GM23338 (cell line): Measurements from ENCODE around the gene ICAM1. TPM values are rescaled to one million over a fixed set of nuclear protein-coding genes. Genes with fewer than 3 reads are reported as not detected.
A peak's percentile ranks its signal among the peaks of the same experiment; 100 is the strongest.

Experiments used
- ATAC-seq: fragments of 200-7000 bp; cut with Tn5 transposase; 3 replicates; pipeline ENCODE4 v1.9.1; 2020
- DNase-seq: peaks from one replicate; pipeline ENCODE4 v3.0.0-alpha.2; 2015; ENCODE audit warnings: low spot score
- H2AFZ ChIP-seq: fragments of 200-600 bp; sonication (generic); 2 replicates; pipeline ENCODE4 v1.8.0; 2016; ENCODE audit warnings: antibody characterized with exemption, mild to moderate bottlenecking, moderate library complexity
- H3F3A ChIP-seq: fragments of 200-600 bp; sonication (generic); replicated peaks from 2 replicates; pipeline ENCODE4 v1.8.0; 2017; ENCODE audit warnings: antibody characterized with exemption, mixed run types, low read depth
- H3K27ac ChIP-seq: fragments of 200-600 bp; sonication (generic); 2 replicates; pipeline ENCODE4 v1.6.1; 2016; ENCODE audit warnings: low read depth
- H3K27me3 ChIP-seq: fragments of 200-600 bp; sonication (generic); 2 replicates; pipeline ENCODE4 v1.8.0; 2016; ENCODE audit warnings: mild to moderate bottlenecking, mixed run types, moderate library complexity; ENCODE audit not compliant: insufficient read depth
- H3K36me3 ChIP-seq: fragments of 200-600 bp; sonication (generic); 2 replicates; pipeline ENCODE4 v1.8.0; 2016; ENCODE audit warnings: mild to moderate bottlenecking; ENCODE audit not compliant: insufficient read depth
- H3K4me1 ChIP-seq: fragments of 200-600 bp; sonication (generic); 2 replicates; pipeline ENCODE4 v1.8.0; 2016; ENCODE audit warnings: mild to moderate bottlenecking, moderate library complexity; ENCODE audit not compliant: insufficient read depth
- H3K4me2 ChIP-seq: fragments of 200-600 bp; sonication (generic); 2 replicates; pipeline ENCODE4 v1.7.1; 2017; ENCODE audit warnings: mixed run types
- H3K4me3 ChIP-seq: fragments of 200-600 bp; sonication (generic); 2 replicates; pipeline ENCODE4 v1.6.1; 2016; ENCODE audit warnings: mixed run types
- H3K79me2 ChIP-seq: fragments of 200-600 bp; sonication (generic); replicated peaks from 2 replicates; pipeline ENCODE4 v1.8.0; 2017; ENCODE audit warnings: mild to moderate bottlenecking; ENCODE audit not compliant: insufficient read depth
- H3K9me2 ChIP-seq: fragments of 200-600 bp; sonication (generic); 2 replicates; pipeline ENCODE4 v1.8.0; 2017; ENCODE audit not compliant: insufficient read depth
- H4K20me1 ChIP-seq: fragments of 200-600 bp; sonication (generic); replicated peaks from 2 replicates; pipeline ENCODE4 v1.8.0; 2017; ENCODE audit warnings: mild to moderate bottlenecking; ENCODE audit not compliant: insufficient read depth
- H3K27ac Mint-ChIP-seq: 2 replicates; pipeline ENCODE4 v1.8.0; 2020; ENCODE audit warnings: inconsistent platforms, mild to moderate bottlenecking, moderate library complexity, mixed read lengths
- H3K27me3 Mint-ChIP-seq: 3 replicates; pipeline ENCODE4 v1.8.0; 2022; ENCODE audit warnings: low read depth, mild to moderate bottlenecking, moderate library complexity, mixed read lengths, inconsistent platforms; ENCODE audit not compliant: insufficient read depth, poor library complexity
- H3K36me3 Mint-ChIP-seq: 3 replicates; pipeline ENCODE4 v1.8.0; 2021; ENCODE audit warnings: low read depth, mild to moderate bottlenecking, inconsistent platforms, moderate library complexity, mixed read lengths
- H3K4me1 Mint-ChIP-seq: 3 replicates; pipeline ENCODE4 v1.8.0; 2020; ENCODE audit warnings: mild to moderate bottlenecking, inconsistent platforms, mixed read lengths
- H3K4me3 Mint-ChIP-seq: 3 replicates; pipeline ENCODE4 v1.8.0; 2021; ENCODE audit warnings: moderate library complexity, mild to moderate bottlenecking, inconsistent platforms, mixed read lengths
- H3K9me3 Mint-ChIP-seq: 3 replicates; pipeline ENCODE4 v1.8.0; 2020; ENCODE audit warnings: moderate library complexity, mild to moderate bottlenecking, inconsistent platforms, mixed read lengths
- JUNB ChIP-seq: IDR thresholded peaks from one replicate; pipeline ENCODE4 v1.6.1; 2016; ENCODE audit warnings: antibody characterized with exemption; ENCODE audit not compliant: unreplicated experiment
- microRNA-seq: library from miRNA; unstranded; fragments of <30 nt; microRNA quantifications from one replicate; pipeline ENCODE4, GENCODE V29; 2017
- polyA plus RNA-seq: library from polyadenylated mRNA; unstranded; fragments of >200 nt; fragmentation: Nextera tagmentation; extraction: Ambion mirVana; gene quantifications from 2 replicates; pipeline ENCODE4 v1.2.1, GENCODE V29; 2016
- small RNA-seq: library from RNA; depleted of rRNA; stranded (forward); fragments of <200 nt; gene quantifications from one replicate; pipeline ENCODE3, GENCODE V24; 2014; ENCODE audit warnings: low replicate concordance
- total RNA-seq: library from RNA; depleted of rRNA; stranded (reverse); fragments of >200 nt; shearing (Covaris generic); gene quantifications from 2 replicates; pipeline ENCODE4 v1.2.3, GENCODE V29; 2014; rRNA removed
- TF ChIP-seq, protein P1 (sequence below): IDR thresholded peaks from 2 replicates; pipeline ENCODE4 v1.6.1; 2016; ENCODE audit warnings: antibody characterized with exemption
- TF ChIP-seq, protein P2 (sequence below), 2 experiments: fragments of 200-600 bp in 1 of 2; sonication (generic) in 1 of 2; conservative IDR thresholded peaks; 2 replicates each; pipeline versions ENCODE4 v1.5.1 to v1.6.1; 2016 to 2017; ENCODE audit warnings: antibody characterized with exemption in 2 of 2, low read depth in 2 of 2, mild to moderate bottlenecking in 2 of 2, moderate library complexity in 1 of 2
- TF ChIP-seq, protein P3 (sequence below): IDR thresholded peaks from one replicate; pipeline ENCODE4 v1.6.1; 2018; ENCODE audit warnings: antibody characterized with exemption; ENCODE audit not compliant: unreplicated experiment

The ICAM1 gene
- total and polyA plus RNA-seq, 2 experiments from 2014 or later, result 1.6 to 3.5 TPM

DNA sequence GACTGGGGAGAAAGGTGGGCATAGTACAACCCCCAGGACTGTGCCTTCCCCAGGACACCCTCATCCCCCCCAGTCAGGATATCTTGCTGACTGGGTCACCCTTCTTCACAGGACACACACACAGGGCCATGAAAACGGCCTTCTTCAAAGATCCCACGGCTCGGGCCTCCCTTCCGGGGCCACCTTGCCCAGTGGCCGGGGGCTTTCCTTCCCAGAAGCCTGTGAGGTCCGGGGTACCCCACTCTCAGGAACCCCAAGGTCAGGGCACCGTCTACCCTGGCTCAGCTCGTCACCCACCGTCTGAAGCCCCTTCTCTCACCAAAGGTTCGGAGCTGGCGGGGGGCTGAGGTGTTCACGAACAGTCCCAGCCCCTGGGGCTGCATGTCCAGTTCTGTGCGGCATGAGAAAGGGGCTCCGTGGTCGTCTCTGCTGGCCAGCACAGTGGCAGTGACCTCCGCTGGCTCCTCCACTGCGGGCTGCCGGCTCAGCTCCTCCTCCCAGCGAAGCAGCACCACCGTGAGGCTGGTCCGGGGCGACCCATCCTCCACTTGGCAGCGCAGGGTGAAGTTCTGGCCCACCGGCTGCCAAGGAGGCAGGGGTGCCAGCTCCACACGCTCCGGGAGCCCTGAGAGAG lies 64.5 kb downstream of the ICAM1 start:
- peak overlapping the region; percentile 93 for H3K4me2 ChIP-seq

More for the DNA sequence above, 64.5 kb downstream of the ICAM1 start:
- no peak overlapping the region for H3K27ac ChIP-seq
- ATAC-seq (peak; percentile 22), DNase-seq (peak; percentile 52)
- no peaks in the 10 kb centered on the region for H3K27me3 ChIP-seq
- no peak overlapping the region for H2AFZ ChIP-seq
- H3K36me3 Mint-ChIP-seq, result peaks cover 6% of the 10 kb centered on the region; the same call in 2 of the 3 replicates
- H3K27me3 Mint-ChIP-seq, result peaks cover 19% of the 10 kb centered on the region
- H3K27ac Mint-ChIP-seq, result no peak overlapping the region
- H3K4me3 ChIP-seq, result peak overlapping the region; percentile 99
- no peaks in the 10 kb centered on the region for H3K9me2 ChIP-seq
- H3K36me3 ChIP-seq, result no peaks in the 10 kb centered on the region
- peaks cover 25% of the 10 kb centered on the region for H3K79me2 ChIP-seq
- no peaks in the 10 kb centered on the region; the same call in 2 of the 3 replicates for H3K9me3 Mint-ChIP-seq
- H4K20me1 ChIP-seq, result peaks cover 10% of the 10 kb centered on the region
- peak overlapping the region; percentile 98 for H3K4me3 Mint-ChIP-seq
- peaks cover 32% of the 10 kb centered on the region; the same call in 1 of the 2 replicates for H3K4me1 ChIP-seq
- TF ChIP-seq, protein P1, sequence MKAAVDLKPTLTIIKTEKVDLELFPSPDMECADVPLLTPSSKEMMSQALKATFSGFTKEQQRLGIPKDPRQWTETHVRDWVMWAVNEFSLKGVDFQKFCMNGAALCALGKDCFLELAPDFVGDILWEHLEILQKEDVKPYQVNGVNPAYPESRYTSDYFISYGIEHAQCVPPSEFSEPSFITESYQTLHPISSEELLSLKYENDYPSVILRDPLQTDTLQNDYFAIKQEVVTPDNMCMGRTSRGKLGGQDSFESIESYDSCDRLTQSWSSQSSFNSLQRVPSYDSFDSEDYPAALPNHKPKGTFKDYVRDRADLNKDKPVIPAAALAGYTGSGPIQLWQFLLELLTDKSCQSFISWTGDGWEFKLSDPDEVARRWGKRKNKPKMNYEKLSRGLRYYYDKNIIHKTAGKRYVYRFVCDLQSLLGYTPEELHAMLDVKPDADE, result no peak
- TF ChIP-seq, protein P2, sequence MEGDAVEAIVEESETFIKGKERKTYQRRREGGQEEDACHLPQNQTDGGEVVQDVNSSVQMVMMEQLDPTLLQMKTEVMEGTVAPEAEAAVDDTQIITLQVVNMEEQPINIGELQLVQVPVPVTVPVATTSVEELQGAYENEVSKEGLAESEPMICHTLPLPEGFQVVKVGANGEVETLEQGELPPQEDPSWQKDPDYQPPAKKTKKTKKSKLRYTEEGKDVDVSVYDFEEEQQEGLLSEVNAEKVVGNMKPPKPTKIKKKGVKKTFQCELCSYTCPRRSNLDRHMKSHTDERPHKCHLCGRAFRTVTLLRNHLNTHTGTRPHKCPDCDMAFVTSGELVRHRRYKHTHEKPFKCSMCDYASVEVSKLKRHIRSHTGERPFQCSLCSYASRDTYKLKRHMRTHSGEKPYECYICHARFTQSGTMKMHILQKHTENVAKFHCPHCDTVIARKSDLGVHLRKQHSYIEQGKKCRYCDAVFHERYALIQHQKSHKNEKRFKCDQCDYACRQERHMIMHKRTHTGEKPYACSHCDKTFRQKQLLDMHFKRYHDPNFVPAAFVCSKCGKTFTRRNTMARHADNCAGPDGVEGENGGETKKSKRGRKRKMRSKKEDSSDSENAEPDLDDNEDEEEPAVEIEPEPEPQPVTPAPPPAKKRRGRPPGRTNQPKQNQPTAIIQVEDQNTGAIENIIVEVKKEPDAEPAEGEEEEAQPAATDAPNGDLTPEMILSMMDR (conservative IDR thresholded peaks at IDR 0.05; ENCODE audit: low read depth in 2 of 2), result peak; percentile 0 to 46; a peak in 2 of 4 replicates
- TF ChIP-seq, protein P3, sequence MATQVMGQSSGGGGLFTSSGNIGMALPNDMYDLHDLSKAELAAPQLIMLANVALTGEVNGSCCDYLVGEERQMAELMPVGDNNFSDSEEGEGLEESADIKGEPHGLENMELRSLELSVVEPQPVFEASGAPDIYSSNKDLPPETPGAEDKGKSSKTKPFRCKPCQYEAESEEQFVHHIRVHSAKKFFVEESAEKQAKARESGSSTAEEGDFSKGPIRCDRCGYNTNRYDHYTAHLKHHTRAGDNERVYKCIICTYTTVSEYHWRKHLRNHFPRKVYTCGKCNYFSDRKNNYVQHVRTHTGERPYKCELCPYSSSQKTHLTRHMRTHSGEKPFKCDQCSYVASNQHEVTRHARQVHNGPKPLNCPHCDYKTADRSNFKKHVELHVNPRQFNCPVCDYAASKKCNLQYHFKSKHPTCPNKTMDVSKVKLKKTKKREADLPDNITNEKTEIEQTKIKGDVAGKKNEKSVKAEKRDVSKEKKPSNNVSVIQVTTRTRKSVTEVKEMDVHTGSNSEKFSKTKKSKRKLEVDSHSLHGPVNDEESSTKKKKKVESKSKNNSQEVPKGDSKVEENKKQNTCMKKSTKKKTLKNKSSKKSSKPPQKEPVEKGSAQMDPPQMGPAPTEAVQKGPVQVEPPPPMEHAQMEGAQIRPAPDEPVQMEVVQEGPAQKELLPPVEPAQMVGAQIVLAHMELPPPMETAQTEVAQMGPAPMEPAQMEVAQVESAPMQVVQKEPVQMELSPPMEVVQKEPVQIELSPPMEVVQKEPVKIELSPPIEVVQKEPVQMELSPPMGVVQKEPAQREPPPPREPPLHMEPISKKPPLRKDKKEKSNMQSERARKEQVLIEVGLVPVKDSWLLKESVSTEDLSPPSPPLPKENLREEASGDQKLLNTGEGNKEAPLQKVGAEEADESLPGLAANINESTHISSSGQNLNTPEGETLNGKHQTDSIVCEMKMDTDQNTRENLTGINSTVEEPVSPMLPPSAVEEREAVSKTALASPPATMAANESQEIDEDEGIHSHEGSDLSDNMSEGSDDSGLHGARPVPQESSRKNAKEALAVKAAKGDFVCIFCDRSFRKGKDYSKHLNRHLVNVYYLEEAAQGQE, result no peak
- TF ChIP-seq JUNB, result no peak
- H3F3A ChIP-seq, result peaks cover 6% of the 10 kb centered on the region; the same call in 1 of the 2 replicates
- peaks cover 21% of the 10 kb centered on the region for H3K4me1 Mint-ChIP-seq

Small RNA genes lying within 50 kb of the gene (microRNA-seq; reads per million reads assigned to microRNA genes)
- not detected for gene MIR4322

Small RNA genes lying within 50 kb of the gene (small RNA-seq; reads per million reads assigned to genes)
- not detected for gene AC011511.1
- gene AC011511.4, result not detected
- not detected for gene MIR4322

Other genes starting within 250 kb of the ICAM1 start
- gene SHFL, start 184.8 kb upstream of the ICAM1 start, total RNA-seq, result 21.9 and 31.7 TPM in 2 replicates
- gene SHFL, start 184.8 kb upstream of the ICAM1 start, polyA plus RNA-seq, result 32.1 and 33.6 TPM in 2 replicates
- not detected in 2 replicates for gene ANGPTL6, start 168.4 kb upstream of the ICAM1 start, total RNA-seq
- gene ANGPTL6, start 168.4 kb upstream of the ICAM1 start, polyA plus RNA-seq, result 0.17 TPM in 1 of 2 replicates, not detected in the other
- gene PPAN, start 164.8 kb upstream of the ICAM1 start, total RNA-seq, result 56.5 and 71.8 TPM in 2 replicates
- gene PPAN, start 164.8 kb upstream of the ICAM1 start, polyA plus RNA-seq, result 76.9 and 81.9 TPM in 2 replicates
- 1.2 and 4.0 TPM in 2 replicates for gene P2RY11, start 159.4 kb upstream of the ICAM1 start, total RNA-seq
- 3.4 and 4.3 TPM in 2 replicates for gene P2RY11, start 159.4 kb upstream of the ICAM1 start, polyA plus RNA-seq
- gene EIF3G, start 151.2 kb upstream of the ICAM1 start, total RNA-seq, result 299 and 328 TPM in 2 replicates
- gene EIF3G, start 151.2 kb upstream of the ICAM1 start, polyA plus RNA-seq, result 238 and 244 TPM in 2 replicates
- 224 and 238 TPM in 2 replicates for gene DNMT1, start 76.2 kb upstream of the ICAM1 start, total RNA-seq
- 589 and 593 TPM in 2 replicates for gene DNMT1, start 76.2 kb upstream of the ICAM1 start, polyA plus RNA-seq
- gene S1PR2, start 39.8 kb upstream of the ICAM1 start, total RNA-seq, result 13.2 and 13.9 TPM in 2 replicates
- gene S1PR2, start 39.8 kb upstream of the ICAM1 start, polyA plus RNA-seq, result 8.9 and 9.2 TPM in 2 replicates
- 152 and 171 TPM in 2 replicates for gene MRPL4, start 18.9 kb upstream of the ICAM1 start, total RNA-seq
- 92.0 and 102 TPM in 2 replicates for gene MRPL4, start 18.9 kb upstream of the ICAM1 start, polyA plus RNA-seq
- gene ICAM4, start 15.8 kb downstream of the ICAM1 start, total RNA-seq, result 1.0 and 3.8 TPM in 2 replicates
- gene ICAM4, start 15.8 kb downstream of the ICAM1 start, polyA plus RNA-seq, result 0.81 and 0.96 TPM in 2 replicates
- 2.7 and 4.6 TPM in 2 replicates for gene ICAM5, start 18.8 kb downstream of the ICAM1 start, total RNA-seq
- 0.47 and 0.78 TPM in 2 replicates for gene ICAM5, start 18.8 kb downstream of the ICAM1 start, polyA plus RNA-seq
- gene ZGLP1, start 38.7 kb downstream of the ICAM1 start, total RNA-seq, result 1.5 and 4.7 TPM in 2 replicates
- gene ZGLP1, start 38.7 kb downstream of the ICAM1 start, polyA plus RNA-seq, result 5.3 and 5.9 TPM in 2 replicates
- gene FDX2, start 44.9 kb downstream of the ICAM1 start, total RNA-seq, result 27.3 and 28.7 TPM in 2 replicates
- gene FDX2, start 44.9 kb downstream of the ICAM1 start, polyA plus RNA-seq, result 29.7 and 35.0 TPM in 2 replicates
- gene RAVER1, start 62.4 kb downstream of the ICAM1 start, total RNA-seq, result 88.3 and 96.7 TPM in 2 replicates
- 23.6 and 25.5 TPM in 2 replicates for gene RAVER1, start 62.4 kb downstream of the ICAM1 start, polyA plus RNA-seq
- 9.6 TPM in 2 replicates for gene ICAM3, start 68.5 kb downstream of the ICAM1 start, total RNA-seq
- gene ICAM3, start 68.5 kb downstream of the ICAM1 start, polyA plus RNA-seq, result 14.7 and 19.2 TPM in 2 replicates
- 22.2 and 29.1 TPM in 2 replicates for gene TYK2, start 109.5 kb downstream of the ICAM1 start, total RNA-seq
- 30.7 and 35.9 TPM in 2 replicates for gene TYK2, start 109.5 kb downstream of the ICAM1 start, polyA plus RNA-seq
- gene CDC37, start 132.4 kb downstream of the ICAM1 start, total RNA-seq, result 163 and 183 TPM in 2 replicates
- 270 and 280 TPM in 2 replicates for gene CDC37, start 132.4 kb downstream of the ICAM1 start, polyA plus RNA-seq
- gene PDE4A, start 149.4 kb downstream of the ICAM1 start, total RNA-seq, result 5.2 and 5.4 TPM in 2 replicates
- gene PDE4A, start 149.4 kb downstream of the ICAM1 start, polyA plus RNA-seq, result 5.2 and 5.4 TPM in 2 replicates
- 71.5 and 77.5 TPM in 2 replicates for gene KEAP1, start 232.2 kb downstream of the ICAM1 start, total RNA-seq
- gene KEAP1, start 232.2 kb downstream of the ICAM1 start, polyA plus RNA-seq, result 46.5 and 57.8 TPM in 2 replicates
- 3.1 and 8.0 TPM in 2 replicates for gene S1PR5, start 246.3 kb downstream of the ICAM1 start, total RNA-seq
- gene S1PR5, start 246.3 kb downstream of the ICAM1 start, polyA plus RNA-seq, result 4.6 and 4.8 TPM in 2 replicates